Cardiac septum (tissue), 1 donor: ENCODE results near the gene SHE. TPM values are rescaled to one million over a fixed set of nuclear protein-coding genes. Genes with fewer than 3 reads are reported as not detected.

Experiments
- DNase-seq: peaks from one replicate; pipeline ENCODE4 v3.0.0-alpha.2; 2020; ENCODE audit warnings: low spot score
- intact Hi-C: fragments of 100-400 bp; cut with DNase I; formaldehyde crosslinking; loops from one replicate; pipeline ENCODE4 v1.14.0; 2022
- total RNA-seq: library from RNA; stranded (reverse); fragmentation: NEBNext Ultra II Directional; extraction: Animal tissue kit (Norgen Biotek cat#: 25700); gene quantifications from one replicate; pipeline ENCODE4 v1.2.1, GENCODE V29; 2021
- donor health status: DM: no; HTN: no; CAD: no.

SHE gene
- total RNA-seq, 1 donor from 2014 or later, result 16.8 TPM

GRCh38 chr1:154460695-154461260 is 41.4 kb downstream of the SHE start:
- DNase-seq, result peak; percentile 62
- intact Hi-C loops, result loop anchor here (5.0 kb wide), 1 partner anchor 58 kb away; no protein-coding TSS in a partner anchor

DNA sequence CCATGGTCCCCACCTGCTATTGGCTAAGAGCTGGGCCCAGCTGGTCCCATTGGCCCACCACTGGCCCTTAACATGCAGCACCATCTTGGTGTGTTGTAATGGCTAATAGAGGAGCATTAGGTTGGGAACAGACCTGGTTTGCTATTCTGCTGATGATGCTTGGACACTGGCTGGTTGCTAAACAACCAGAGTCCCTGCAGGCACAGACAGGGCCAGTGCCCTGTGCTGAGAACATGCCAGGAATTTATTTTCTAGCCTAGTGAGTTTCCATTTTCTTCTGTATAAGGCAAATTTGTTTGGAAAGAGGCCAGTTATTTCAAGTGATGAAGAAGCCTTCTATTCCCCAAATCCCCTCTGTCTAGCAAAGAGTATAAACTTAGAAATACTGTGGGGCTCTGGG is 43.1 kb downstream of the SHE start:
- intact Hi-C loops, result no loop called here
- DNase-seq, result peak; percentile 43

- intact Hi-C loops, result no loop called here
These were observed 45.6 kb downstream of the SHE start for GRCh38 chr1:154456631-154457030.

DNA sequence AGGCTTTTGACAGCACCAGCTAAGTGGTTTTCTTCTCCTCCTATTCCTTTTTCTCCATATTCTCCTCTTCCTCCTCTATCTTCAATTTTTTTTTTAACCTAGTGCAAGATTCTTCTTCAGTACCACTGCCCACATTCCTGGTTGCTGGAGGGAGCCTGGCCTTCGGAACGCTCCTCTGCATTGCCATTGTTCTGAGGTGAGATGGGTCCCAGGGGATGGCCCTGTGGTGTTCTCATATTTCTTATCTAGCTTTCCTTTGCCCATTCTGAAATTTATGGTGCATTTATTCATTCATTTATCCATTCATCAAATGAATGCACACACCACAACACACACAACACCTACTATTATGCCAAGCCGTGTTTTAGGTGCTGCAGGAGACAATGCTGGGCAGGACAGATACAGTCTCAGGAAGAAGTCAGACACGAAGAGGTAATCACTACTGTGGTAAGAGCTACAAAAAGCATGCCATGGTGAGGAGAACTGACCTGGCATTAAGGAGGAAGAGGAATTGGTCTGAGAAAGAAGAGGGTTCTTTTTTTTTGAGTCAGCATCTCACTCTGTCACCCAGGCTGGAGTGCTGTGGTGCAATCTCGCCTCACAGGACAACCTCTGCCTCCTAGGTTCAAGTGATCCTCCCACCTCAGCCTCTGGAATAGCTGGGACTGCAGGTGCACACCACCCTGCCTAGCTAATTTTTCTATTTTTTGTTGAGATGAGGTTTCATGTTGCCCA is 47.7 kb downstream of the SHE start:
- DNase-seq, result peak; percentile 64
- intact Hi-C loops, result no loop called here

More at GRCh38 chr1:154456631-154457030, 45.6 kb downstream of the SHE start:
- DNase-seq, result peak; percentile 76

DNA sequence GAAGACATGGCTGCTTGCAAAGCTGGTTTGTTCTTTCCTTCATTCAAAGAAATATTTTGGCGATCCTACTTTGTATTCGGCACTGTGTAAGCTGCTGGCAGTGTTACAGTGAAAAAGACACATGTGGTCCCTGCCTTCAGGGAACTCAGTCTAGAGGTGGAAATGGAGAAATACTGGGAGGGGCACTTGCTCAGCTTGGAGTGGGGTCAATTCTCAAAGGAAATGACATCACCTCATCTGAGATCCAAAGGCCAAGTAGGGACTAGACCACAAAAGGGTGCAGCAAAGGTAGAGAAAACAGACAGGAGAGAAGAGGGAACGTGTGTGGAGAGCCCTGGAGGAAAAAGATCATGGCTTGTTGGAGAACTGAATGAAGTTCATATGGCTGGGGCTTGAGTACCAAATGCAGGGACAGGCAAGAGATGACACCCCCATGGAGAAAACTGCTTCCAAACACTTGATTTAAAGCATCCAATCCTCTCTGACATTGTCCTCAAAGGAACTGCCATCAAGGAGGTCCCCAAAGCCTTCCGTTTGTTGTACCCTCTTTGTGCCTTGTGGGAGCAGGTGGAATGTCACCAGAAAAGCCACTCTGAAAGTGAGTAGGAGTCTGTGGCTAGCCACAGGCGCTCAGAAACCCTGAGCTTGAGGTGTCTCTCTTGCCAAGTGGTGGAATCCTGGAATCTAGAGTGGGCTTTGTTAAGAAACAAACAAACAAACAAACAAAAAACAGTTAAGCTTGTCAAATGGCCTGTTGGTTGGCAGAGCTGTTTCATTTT is 48.4 kb downstream of the SHE start:
- DNase-seq, result no peak
- intact Hi-C loops, result no loop called here

GRCh38 chr1:154453161-154453560 is 49.1 kb downstream of the SHE start:
- DNase-seq, result no peak
- intact Hi-C loops, result no loop called here

DNA sequence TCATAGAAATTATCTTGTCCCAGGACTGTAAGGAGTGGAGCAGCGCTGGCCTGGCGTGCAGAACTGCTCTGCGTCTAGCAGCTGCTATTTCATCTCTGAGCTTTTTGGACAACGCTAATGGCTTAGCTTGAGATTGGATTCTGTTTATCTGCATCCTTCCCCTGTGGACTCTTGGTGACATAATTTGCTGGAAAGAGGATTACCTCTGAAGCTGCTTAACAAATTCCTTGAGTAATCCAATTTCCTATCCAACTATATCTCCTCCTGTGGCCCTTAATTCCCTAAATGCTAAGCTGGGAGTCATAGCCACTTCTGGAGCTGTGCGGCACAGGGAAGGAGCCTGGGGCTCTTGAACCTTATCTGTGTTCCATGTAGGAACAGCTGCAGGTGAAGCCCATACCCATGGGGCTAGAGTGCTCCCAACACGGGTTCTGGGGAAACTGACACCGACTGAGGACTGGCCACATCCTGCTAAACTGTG is 53.8 kb downstream of the SHE start:
- no peak for DNase-seq
- intact Hi-C loops, result no loop called here

DNA sequence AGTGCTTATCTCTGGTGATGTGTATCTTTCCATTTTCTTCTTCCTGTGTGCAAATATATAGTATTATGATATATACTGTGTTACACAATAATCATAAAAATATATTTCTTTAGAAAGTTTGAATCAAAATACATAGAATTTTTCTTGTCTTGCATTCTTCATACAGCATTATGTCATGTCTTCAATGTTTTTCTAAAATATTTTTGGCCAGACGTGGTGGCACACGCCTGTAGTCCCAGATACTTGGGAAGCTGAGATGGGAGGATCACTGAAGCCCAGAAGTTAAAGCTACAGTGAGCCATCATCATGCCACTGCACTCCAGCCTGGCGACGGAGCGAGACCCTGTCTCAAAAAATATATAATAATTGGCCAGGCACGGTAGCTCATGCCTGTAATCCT is 55.4 kb downstream of the SHE start:
- intact Hi-C loops, result no loop called here
- no peak for DNase-seq

DNA sequence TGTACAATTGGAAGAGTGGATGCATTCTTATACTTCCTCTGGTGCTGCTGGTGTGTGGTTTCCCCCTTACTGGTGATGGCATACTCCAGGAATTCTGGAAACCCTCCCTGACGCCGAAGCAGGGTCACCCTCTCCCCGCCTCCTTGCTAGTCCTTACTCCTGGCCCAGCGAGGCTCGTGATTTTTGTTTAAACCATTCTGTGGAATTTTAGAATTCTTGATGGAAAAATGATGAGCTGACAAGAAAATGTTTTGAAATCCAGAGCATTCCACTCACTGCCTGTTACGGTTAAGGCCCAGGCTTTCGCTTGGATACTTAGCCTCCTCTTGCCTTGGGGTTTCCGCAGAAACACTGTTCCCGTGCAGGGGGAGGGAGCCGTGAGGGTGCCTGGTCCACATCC is 55.9 kb downstream of the SHE start:
- no peak for DNase-seq
- intact Hi-C loops, result no loop called here

DNA sequence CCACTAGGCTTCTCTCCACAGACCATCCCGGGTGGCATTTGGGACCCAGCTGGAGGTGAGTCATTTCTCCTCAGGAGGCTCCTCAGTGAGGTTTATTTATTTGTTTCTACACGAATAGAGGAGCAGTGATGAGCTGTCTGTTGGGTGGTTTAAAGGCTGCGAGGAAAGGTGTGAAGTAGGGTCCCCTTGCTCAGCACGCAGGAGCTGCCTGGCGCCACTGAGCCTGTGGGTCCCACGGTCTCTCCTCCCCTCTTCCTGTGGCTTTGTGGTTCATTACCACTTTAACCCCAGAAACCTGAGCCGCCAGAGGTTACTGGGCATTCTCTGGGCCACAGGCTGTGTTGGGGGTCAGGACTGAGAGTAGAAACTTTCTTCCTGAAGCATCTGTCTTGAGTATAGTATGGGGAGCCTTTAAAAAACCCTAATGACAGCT is 57.2 kb downstream of the SHE start:
- intact Hi-C loops, result no loop called here
- no peak for DNase-seq

DNA sequence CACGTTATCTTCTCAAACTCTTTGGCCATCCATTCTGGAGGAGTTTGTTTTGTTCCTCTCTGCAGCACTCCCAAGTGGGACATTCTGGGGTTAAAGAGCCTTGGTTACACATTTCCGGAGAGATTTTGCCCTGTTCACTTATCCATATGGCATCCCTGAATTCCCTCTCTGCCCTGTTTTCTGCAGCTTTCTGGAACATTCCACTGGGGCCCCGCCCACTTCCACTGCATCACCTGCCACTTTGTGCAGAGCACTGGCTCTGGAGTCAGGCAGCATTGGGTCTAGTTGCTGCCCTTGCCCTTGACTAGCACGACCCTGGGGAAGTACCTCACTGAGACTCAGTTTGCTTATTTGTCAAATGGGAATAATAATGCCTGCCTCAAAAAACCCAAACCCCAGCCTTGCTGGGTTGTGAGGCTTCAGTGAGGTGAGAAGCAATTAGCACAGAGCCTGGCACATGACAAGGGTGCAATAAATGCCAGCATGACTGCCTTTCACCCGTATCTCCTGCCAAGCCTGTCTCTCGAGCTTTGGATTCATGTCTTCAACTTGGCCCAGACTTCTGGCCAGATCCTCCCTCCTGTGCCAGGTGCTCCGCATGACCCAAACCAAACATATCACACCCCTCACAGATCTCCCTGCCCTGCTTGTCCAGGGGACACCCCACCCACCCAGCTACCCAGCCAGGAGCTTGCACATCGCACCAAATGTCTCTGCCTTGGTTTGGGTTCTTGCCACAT is 58.8 kb downstream of the SHE start:
- no peak for DNase-seq
- intact Hi-C loops, result no loop called here

DNA sequence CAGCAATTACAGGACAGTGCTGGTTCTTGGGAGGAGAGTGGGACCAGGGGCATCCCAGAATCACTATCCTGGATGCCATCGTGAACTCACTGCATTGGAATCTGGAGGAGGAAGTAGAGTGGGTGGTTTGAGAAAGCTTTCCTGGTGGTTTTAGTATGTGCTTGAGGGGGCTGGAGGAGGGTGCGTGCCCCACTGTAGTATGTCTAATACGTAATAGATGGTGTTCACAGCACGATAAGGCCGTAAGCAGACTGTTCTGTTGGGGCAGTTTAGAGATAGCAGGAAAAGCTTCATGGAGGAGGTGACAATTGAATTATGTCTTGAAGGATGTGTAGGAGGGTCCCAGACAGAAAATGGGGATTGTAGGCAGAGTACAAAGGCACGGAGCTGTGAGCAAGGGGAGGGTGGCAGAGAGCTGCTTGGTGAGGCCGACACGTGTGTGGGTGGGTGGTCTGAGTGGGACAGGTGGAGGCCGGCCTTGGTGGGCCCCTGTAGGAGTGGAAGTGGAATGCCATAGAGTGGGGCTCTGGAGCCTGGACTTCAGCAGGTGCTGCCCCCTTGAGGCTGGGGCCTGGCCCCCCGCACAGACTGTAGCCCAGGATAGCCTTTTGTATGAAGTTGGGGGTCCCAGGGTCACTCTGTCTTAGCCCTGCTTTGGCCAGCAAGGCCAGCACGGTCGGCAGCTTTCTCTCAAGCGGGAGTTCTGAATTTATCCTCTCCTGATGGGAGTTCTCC is 60.0 kb downstream of the SHE start:
- intact Hi-C loops, result no loop called here

DNA sequence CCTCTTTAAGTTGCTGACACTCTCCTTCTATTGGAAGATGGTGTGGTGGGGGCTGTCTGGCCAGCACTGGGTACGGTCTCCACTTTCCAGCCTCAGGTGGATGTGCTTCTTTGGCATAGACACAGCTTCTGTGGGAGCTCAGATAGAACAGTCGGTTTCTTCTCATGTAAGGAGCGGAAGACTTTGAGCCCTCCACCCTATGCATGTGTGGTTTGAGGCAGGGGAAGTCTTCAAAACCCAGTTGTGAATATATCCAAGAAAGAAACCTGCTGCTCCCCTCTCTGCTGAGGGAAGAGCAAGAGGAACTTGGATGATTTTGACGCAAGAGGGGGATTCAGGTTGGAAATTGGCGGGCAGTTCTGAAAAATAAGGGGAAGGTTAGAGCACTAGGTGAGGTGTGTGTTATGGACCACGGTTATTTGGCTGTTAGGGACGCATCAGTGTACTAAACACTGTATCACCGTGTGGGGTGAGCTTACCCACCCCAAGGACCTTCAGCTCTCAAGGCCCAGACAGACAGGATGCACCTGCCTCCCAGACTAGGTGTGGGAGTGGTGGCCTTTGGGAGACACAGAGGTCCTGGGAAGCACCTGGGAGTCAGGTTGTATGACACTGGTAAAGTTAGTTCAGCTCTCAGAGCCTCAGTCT is 60.8 kb downstream of the SHE start:
- intact Hi-C loops, result no loop called here
- no peak for DNase-seq

More for the DNA sequence above, 60.0 kb downstream of the SHE start:
- no peak for DNase-seq

- intact Hi-C loops, result no loop called here
- DNase-seq, result no peak
These were observed 62.0 kb downstream of the SHE start for GRCh38 chr1:154440036-154440804.

GRCh38 chr1:154436433-154436832 is 65.8 kb downstream of the SHE start:
- DNase-seq, result no peak
- intact Hi-C loops, result no loop called here

GRCh38 chr1:154435599-154436200 is 66.5 kb downstream of the SHE start:
- intact Hi-C loops, result no loop called here
- no peak for DNase-seq

GRCh38 chr1:154434346-154435085 is 67.7 kb downstream of the SHE start:
- intact Hi-C loops, result loop anchor here (1.0 kb wide), 2 partner anchors 15 to 28 kb away; no protein-coding TSS in a partner anchor
- no peak for DNase-seq
